Activated B cell treated with CpG ODN at 0.5 μM for 24 hours (primary cell): Measurements from ENCODE around the gene PPP2R2C. TPM values are rescaled to one million over a fixed set of nuclear protein-coding genes. Genes with fewer than 3 reads are reported as not detected.

Source experiments
- ATAC-seq: fragments of 200-7000 bp; cut with Tn5 transposase; one replicate; pipeline ENCODE4 v1.10.0; 2021; ENCODE audit warnings: low read depth, mild to moderate bottlenecking, moderate library complexity
- CTCF ChIA-PET: fragments of 350-600 bp; sonication (Branson Sonifier 250); formaldehyde crosslinking; loops from one replicate; lab custom pipeline; 2021; ENCODE audit warnings: antibody characterized with exemption; lab: Charles Lee
- POLR2A ChIA-PET: fragments of 350-600 bp; sonication (Branson Sonifier 250); formaldehyde crosslinking; loops from one replicate; lab custom pipeline; 2021; ENCODE audit warnings: antibody characterized with exemption; lab: Charles Lee
- DNase-seq: peaks from one replicate; pipeline ENCODE4 v3.0.0; 2022
- H3K27ac Mint-ChIP-seq: one replicate; pipeline ENCODE4 v1.8.0; 2020; ENCODE audit warnings: mixed read lengths
- H3K27me3 Mint-ChIP-seq: one replicate; pipeline ENCODE4 v1.8.0; 2021; ENCODE audit warnings: mixed read lengths
- H3K36me3 Mint-ChIP-seq: one replicate; pipeline ENCODE4 v1.8.0; 2021; ENCODE audit warnings: low read depth, mixed read lengths
- H3K4me1 Mint-ChIP-seq: one replicate; pipeline ENCODE4 v1.8.0; 2021; ENCODE audit warnings: mixed read lengths
- H3K4me3 Mint-ChIP-seq: one replicate; pipeline ENCODE4 v1.8.0; 2020; ENCODE audit warnings: mild to moderate bottlenecking, mixed read lengths
- H3K9me3 Mint-ChIP-seq: one replicate; pipeline ENCODE4 v1.8.0; 2020; ENCODE audit warnings: mixed read lengths
- intact Hi-C: fragments of 100-400 bp; cut with micrococcal nuclease; formaldehyde crosslinking; loops from one replicate; pipeline ENCODE4 v1.15.1; 2024
- total RNA-seq: library from RNA; stranded (reverse); gene quantifications from 2 replicates; pipeline ENCODE4 v1.2.3, GENCODE V29; 2022
- TF ChIP-seq, protein P1 (sequence below): fragments of 200-600 bp; IDR thresholded peaks from one replicate; pipeline ENCODE4 v1.8.0; 2022; ENCODE audit warnings: antibody characterized with exemption, mild to moderate bottlenecking

The PPP2R2C gene
- total RNA-seq, 1 donor from 2014 or later, result not detected

DNA sequence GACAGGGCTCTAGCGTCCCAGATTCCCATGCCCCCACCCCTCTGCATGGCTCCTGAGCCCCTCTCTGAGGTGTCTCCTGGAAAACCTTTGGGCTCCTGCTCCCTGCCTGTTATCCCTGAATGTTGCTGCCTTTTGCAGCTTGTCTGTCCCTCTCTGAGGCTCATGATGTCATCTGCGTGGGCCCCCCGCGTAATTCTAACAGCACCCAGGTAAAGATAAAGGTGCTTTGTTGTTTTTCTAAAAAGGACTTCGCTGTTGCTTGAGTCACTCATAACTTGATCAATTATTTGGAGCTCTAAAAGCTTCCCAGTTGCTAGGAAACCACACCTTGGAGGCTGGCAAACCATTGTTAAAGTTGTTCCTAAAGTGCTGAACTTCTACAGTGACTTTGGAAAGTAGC is 166.1 kb downstream of the PPP2R2C start:
- ChIA-PET CTCF (no interaction called here), POLR2A (no interaction called here)
- H3K4me1 Mint-ChIP-seq, result peaks cover 2% of the 10 kb centered on the region
- H3K9me3 Mint-ChIP-seq, result peaks cover 3% of the 10 kb centered on the region
- ATAC-seq (no peak), DNase-seq (no peak)
- H3K36me3 Mint-ChIP-seq, result peaks cover 15% of the 10 kb centered on the region
- TF ChIP-seq, protein P1, sequence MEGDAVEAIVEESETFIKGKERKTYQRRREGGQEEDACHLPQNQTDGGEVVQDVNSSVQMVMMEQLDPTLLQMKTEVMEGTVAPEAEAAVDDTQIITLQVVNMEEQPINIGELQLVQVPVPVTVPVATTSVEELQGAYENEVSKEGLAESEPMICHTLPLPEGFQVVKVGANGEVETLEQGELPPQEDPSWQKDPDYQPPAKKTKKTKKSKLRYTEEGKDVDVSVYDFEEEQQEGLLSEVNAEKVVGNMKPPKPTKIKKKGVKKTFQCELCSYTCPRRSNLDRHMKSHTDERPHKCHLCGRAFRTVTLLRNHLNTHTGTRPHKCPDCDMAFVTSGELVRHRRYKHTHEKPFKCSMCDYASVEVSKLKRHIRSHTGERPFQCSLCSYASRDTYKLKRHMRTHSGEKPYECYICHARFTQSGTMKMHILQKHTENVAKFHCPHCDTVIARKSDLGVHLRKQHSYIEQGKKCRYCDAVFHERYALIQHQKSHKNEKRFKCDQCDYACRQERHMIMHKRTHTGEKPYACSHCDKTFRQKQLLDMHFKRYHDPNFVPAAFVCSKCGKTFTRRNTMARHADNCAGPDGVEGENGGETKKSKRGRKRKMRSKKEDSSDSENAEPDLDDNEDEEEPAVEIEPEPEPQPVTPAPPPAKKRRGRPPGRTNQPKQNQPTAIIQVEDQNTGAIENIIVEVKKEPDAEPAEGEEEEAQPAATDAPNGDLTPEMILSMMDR, result no peak
- peaks cover 28% of the 10 kb centered on the region for H3K27me3 Mint-ChIP-seq
- no peak overlapping the region for H3K27ac Mint-ChIP-seq
- intact Hi-C loops, result no loop called here
- no peak overlapping the region for H3K4me3 Mint-ChIP-seq

DNA sequence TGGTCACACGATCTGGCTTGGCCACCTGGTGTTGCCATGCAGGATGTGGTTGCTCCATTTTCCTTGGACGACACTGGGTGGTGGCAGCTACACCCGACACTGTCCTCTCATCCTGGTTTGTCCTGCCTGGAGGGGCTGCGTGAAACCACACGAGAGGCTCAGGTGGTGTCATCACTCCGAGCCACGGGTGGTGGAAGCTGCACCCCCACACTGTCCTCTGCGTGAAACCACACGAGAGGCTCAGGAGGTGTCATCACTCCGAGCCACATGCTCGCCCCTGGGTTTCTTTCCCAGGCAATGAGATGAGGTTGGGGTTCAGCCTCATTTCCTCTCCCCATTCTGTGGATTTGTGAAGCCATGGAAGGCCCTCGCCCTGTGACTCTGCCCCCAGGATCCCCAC is 168.5 kb downstream of the PPP2R2C start:
- ChIA-PET POLR2A (no interaction called here), CTCF (no interaction called here)
- DNase-seq (no peak), ATAC-seq (no peak)
- Mint-ChIP-seq H3K4me1 (no peaks in the 10 kb centered on the region), H3K27me3 (peaks cover 16% of the 10 kb centered on the region), H3K27ac (no peak overlapping the region), H3K9me3 (peaks cover 3% of the 10 kb centered on the region), H3K4me3 (no peak overlapping the region), H3K36me3 (peaks cover 23% of the 10 kb centered on the region)
- TF ChIP-seq, protein P1, result no peak
- intact Hi-C loops, result no loop called here

DNA sequence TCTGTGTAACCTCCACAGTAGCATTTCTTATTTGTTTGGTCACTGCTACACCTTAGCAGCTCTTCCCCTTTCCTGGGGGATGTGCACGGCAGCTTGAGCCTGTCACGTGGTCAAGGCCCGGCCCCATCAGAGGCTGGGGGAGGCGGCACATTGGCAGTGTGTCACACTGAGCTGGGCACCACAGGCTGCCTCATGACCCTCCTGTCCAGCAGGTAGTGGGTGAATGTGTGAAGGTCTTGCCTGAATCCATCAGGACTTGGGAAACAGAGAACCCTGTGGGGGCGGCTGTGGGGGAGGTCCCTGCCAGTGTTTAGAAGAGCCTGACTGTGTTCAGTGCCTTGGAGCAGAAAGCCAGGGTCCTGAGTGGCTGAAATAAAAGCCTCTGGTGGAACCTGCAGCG is 169.5 kb downstream of the PPP2R2C start:
- POLR2A ChIA-PET, result no interaction called here
- intact Hi-C loops, result no loop called here
- Mint-ChIP-seq H3K27ac (no peak overlapping the region), H3K9me3 (no peaks in the 10 kb centered on the region), H3K36me3 (peaks cover 23% of the 10 kb centered on the region), H3K4me1 (no peaks in the 10 kb centered on the region), H3K4me3 (no peak overlapping the region), H3K27me3 (peaks cover 9% of the 10 kb centered on the region)
- TF ChIP-seq, protein P1, result no peak
- DNase-seq (no peak), ATAC-seq (no peak)
- CTCF ChIA-PET, result no interaction called here

DNA sequence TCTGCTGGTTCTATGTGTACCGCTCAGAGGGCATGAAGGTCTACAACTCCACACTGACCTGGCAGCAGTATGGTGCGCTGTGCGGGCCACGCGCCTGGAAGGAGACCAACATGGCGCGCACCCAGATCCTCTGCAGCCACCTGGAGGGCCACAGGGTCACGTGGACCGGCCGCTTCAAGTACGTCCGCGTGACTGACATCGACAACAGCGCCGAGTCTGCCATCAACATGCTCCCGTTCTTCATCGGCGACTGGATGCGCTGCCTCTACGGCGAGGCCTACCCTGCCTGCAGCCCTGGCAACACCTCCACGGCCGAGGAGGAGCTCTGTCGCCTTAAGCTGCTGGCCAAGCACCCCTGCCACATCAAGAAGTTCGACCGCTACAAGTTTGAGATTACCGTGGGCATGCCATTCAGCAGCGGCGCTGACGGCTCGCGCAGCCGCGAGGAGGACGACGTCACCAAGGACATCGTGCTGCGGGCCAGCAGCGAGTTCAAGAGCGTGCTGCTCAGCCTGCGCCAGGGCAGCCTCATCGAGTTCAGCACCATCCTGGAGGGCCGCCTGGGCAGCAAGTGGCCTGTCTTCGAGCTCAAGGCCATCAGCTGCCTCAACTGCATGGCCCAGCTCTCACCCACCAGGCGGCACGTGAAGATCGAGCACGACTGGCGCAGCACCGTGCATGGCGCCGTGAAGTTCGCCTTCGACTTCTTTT is 170.5 kb downstream of the PPP2R2C start:
- DNase-seq (no peak), ATAC-seq (no peak)
- peaks cover 3% of the 10 kb centered on the region for H3K27me3 Mint-ChIP-seq
- TF ChIP-seq, protein P1, result no peak
- no peak overlapping the region for H3K4me3 Mint-ChIP-seq
- H3K9me3 Mint-ChIP-seq, result no peaks in the 10 kb centered on the region
- intact Hi-C loops, result no loop called here
- ChIA-PET POLR2A (no interaction called here), CTCF (no interaction called here)
- H3K27ac Mint-ChIP-seq, result no peak overlapping the region
- peaks cover 23% of the 10 kb centered on the region for H3K36me3 Mint-ChIP-seq
- H3K4me1 Mint-ChIP-seq, result no peaks in the 10 kb centered on the region

DNA sequence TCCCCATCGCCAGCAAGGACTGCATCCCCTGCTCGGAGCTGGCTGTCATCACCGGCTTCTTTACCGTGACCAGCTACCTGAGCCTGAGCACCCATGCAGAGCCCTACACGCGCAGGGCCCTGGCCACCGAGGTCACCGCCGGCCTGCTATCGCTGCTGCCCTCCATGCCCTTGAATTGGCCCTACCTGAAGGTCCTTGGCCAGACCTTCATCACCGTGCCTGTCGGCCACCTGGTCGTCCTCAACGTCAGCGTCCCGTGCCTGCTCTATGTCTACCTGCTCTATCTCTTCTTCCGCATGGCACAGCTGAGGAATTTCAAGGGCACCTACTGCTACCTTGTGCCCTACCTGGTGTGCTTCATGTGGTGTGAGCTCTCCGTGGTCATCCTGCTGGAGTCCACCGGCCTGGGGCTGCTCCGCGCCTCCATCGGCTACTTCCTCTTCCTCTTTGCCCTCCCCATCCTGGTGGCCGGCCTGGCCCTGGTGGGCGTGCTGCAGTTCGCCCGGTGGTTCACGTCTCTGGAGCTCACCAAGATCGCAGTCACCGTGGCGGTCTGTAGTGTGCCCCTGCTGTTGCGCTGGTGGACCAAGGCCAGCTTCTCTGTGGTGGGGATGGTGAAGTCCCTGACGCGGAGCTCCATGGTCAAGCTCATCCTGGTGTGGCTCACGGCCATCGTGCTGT is 171.2 kb downstream of the PPP2R2C start:
- H3K27ac Mint-ChIP-seq, result no peak overlapping the region
- H3K9me3 Mint-ChIP-seq, result no peaks in the 10 kb centered on the region
- intact Hi-C loops, result no loop called here
- H3K4me1 Mint-ChIP-seq, result no peaks in the 10 kb centered on the region
- TF ChIP-seq, protein P1, result no peak
- H3K27me3 Mint-ChIP-seq, result peaks cover 3% of the 10 kb centered on the region
- peaks cover 25% of the 10 kb centered on the region for H3K36me3 Mint-ChIP-seq
- DNase-seq (no peak), ATAC-seq (no peak)
- no peak overlapping the region for H3K4me3 Mint-ChIP-seq
- ChIA-PET POLR2A (no interaction called here), CTCF (no interaction called here)
